Trophoblast cell (in vitro differentiated cells and primary cell): ENCODE data around the gene ZNF514.

ENCODE experiments used
- DNase-seq, 2 donors: peaks; one replicate each; pipeline ENCODE4 v3.0.0-alpha.2; 2016
- H2AFZ ChIP-seq: 2 replicates; pipeline ENCODE4 v1.6.1; 2013; ENCODE audit warnings: low read length, moderate library complexity, mild to moderate bottlenecking; ENCODE audit not compliant: insufficient read depth, poor library complexity
- H2AK5ac ChIP-seq: 2 replicates; pipeline ENCODE4 v1.6.1; 2013; ENCODE audit warnings: mild to moderate bottlenecking, low read length
- H2BK120ac ChIP-seq: 2 replicates; pipeline ENCODE4 v1.6.1; 2013; ENCODE audit warnings: low read length, mild to moderate bottlenecking, moderate library complexity; ENCODE audit not compliant: insufficient read depth, poor library complexity
- H2BK12ac ChIP-seq: 2 replicates; pipeline ENCODE4 v1.6.1; 2013; ENCODE audit warnings: mild to moderate bottlenecking, low read length, moderate library complexity
- H2BK5ac ChIP-seq: 2 replicates; pipeline ENCODE4 v1.6.1; 2013; ENCODE audit warnings: low read length, low read depth, moderate library complexity, mild to moderate bottlenecking; ENCODE audit not compliant: poor library complexity
- H3K14ac ChIP-seq: 2 replicates; pipeline ENCODE4 v1.6.1; 2013; ENCODE audit warnings: mild to moderate bottlenecking, low read length
- H3K18ac ChIP-seq: 2 replicates; pipeline ENCODE4 v1.6.1; 2013; ENCODE audit warnings: mild to moderate bottlenecking, low read length
- H3K23ac ChIP-seq: 2 replicates; pipeline ENCODE4 v1.6.1; 2013; ENCODE audit warnings: low read length
- H3K27ac ChIP-seq: 2 replicates; pipeline ENCODE4 v1.5.1; 2013; ENCODE audit warnings: low read depth, mild to moderate bottlenecking, inconsistent platforms, low read length, moderate library complexity
- H3K27me3 ChIP-seq: 2 replicates; pipeline ENCODE4 v1.6.1; 2013; ENCODE audit warnings: inconsistent platforms, mild to moderate bottlenecking, low read length, moderate library complexity; ENCODE audit not compliant: insufficient read depth
- H3K36me3 ChIP-seq, 2 experiments: 1 replicate in 1 of 2; 2 replicates in 1 of 2; pipeline ENCODE4 v1.6.1; 2013; ENCODE audit warnings: low read length in 2 of 2, mild to moderate bottlenecking in 2 of 2, moderate library complexity in 1 of 2; ENCODE audit not compliant: insufficient read depth in 2 of 2, control insufficient read depth in 1 of 2
- H3K4ac ChIP-seq: 2 replicates; pipeline ENCODE4 v1.6.1; 2013; ENCODE audit warnings: low read depth, mild to moderate bottlenecking, low read length, moderate library complexity
- H3K4me1 ChIP-seq, 2 experiments: 1 replicate in 1 of 2; 2 replicates in 1 of 2; pipeline ENCODE4 v1.6.1; 2013; ENCODE audit warnings: low read length in 2 of 2, mild to moderate bottlenecking in 2 of 2, moderate library complexity in 1 of 2; ENCODE audit not compliant: insufficient read depth in 2 of 2, control insufficient read depth in 1 of 2
- H3K4me2 ChIP-seq: 2 replicates; pipeline ENCODE4 v1.6.1; 2013; ENCODE audit warnings: inconsistent platforms, mild to moderate bottlenecking, low read length, moderate library complexity
- H3K4me3 ChIP-seq: 2 replicates; pipeline ENCODE4 v1.5.1; 2013; ENCODE audit warnings: mild to moderate bottlenecking, low read depth, low read length, inconsistent platforms
- H3K79me1 ChIP-seq: one replicate; pipeline ENCODE4 v1.6.1; 2013; ENCODE audit warnings: low read length
- H3K79me2 ChIP-seq: 2 replicates; pipeline ENCODE4 v1.6.1; 2013; ENCODE audit warnings: low read length, mild to moderate bottlenecking; ENCODE audit not compliant: control insufficient read depth, insufficient read depth, poor library complexity
- H3K9ac ChIP-seq: 2 replicates; pipeline ENCODE4 v1.6.1; 2013; ENCODE audit warnings: mild to moderate bottlenecking, low read length
- H3K9me3 ChIP-seq: 2 replicates; pipeline ENCODE4 v1.6.1; 2013; ENCODE audit warnings: low read depth, mild to moderate bottlenecking, control low read depth, inconsistent platforms, low read length; ENCODE audit not compliant: insufficient read depth
- H4K12ac ChIP-seq: 2 replicates; pipeline ENCODE4 v1.6.1; 2013; ENCODE audit warnings: low read depth, mild to moderate bottlenecking, low read length, moderate library complexity
- H4K8ac ChIP-seq: 2 replicates; pipeline ENCODE4 v1.6.1; 2013; ENCODE audit warnings: low read depth, mild to moderate bottlenecking, low read length, moderate library complexity
- H4K91ac ChIP-seq: one replicate; pipeline ENCODE4 v1.6.1; 2013; ENCODE audit warnings: low read depth, mild to moderate bottlenecking, low read length, moderate library complexity
- WGBS: extraction: QIAGEN DNeasy Blood & Tissue Kit; methylation state at CpG from one replicate; pipeline ENCODE4 v1.1.7; 2013; ENCODE audit warnings: missing lambda C conversion rate; ENCODE audit not compliant: insufficient read length, insufficient coverage; ENCODE audit errors: extremely low coverage; 5-methylcytosine and 5-hydroxymethylcytosine counted together

The ZNF514 gene

GRCh38 chr2:95171902-95172301 is 12.3 kb upstream of the ZNF514 start:
- Histone ChIP-seq H3K4ac (no peak overlapping the region), H3K36me3 (no peaks in the 10 kb centered on the region), H3K79me1 (no peaks in the 10 kb centered on the region), H3K18ac (no peak overlapping the region), H2BK5ac (no peak overlapping the region), H3K27ac (no peak overlapping the region), H3K9ac (no peak overlapping the region), H3K23ac (no peak overlapping the region), H4K8ac (no peak overlapping the region), H3K14ac (no peak overlapping the region), H2AK5ac (no peak overlapping the region), H2BK120ac (no peak overlapping the region), H3K27me3 (no peaks in the 10 kb centered on the region), H3K9me3 (peaks cover 1% of the 10 kb centered on the region), H2AFZ (no peak overlapping the region), H4K12ac (no peak overlapping the region), H3K4me2 (no peak overlapping the region), H2BK12ac (no peak overlapping the region), H4K91ac (no peak overlapping the region), H3K79me2 (no peaks in the 10 kb centered on the region), H3K4me3 (no peak overlapping the region), H3K4me1 (peaks cover 5 to 7% of the 10 kb centered on the region in 2 experiments)
- DNase-seq = no peak
- no CpG with 5 or more reads among the region's 7 CpGs for WGBS

- Histone ChIP-seq H3K27me3 (no peaks in the 10 kb centered on the region), H2BK120ac (no peak overlapping the region), H3K9me3 (no peaks in the 10 kb centered on the region), H3K4me2 (peak overlapping the region; percentile 69), H3K36me3 (no peaks in the 10 kb centered on the region), H4K12ac (peak overlapping the region; percentile 5), H2BK12ac (no peak overlapping the region), H4K91ac (no peak overlapping the region), H2AFZ (peak overlapping the region; percentile 41), H3K14ac (peak overlapping the region; percentile 7), H2BK5ac (no peak overlapping the region), H4K8ac (peak overlapping the region; percentile 87), H3K79me1 (peaks cover 9% of the 10 kb centered on the region), H3K4ac (no peak overlapping the region), H3K4me1 (peaks cover 0 to 3% of the 10 kb centered on the region in 2 experiments), H3K4me3 (peak overlapping the region; percentile 97), H2AK5ac (no peak overlapping the region), H3K18ac (peak overlapping the region; percentile 4), H3K79me2 (peaks cover 8% of the 10 kb centered on the region), H3K9ac (peak overlapping the region; percentile 93), H3K23ac (no peak overlapping the region), H3K27ac (no peak overlapping the region)
- DNase-seq = no peak
- WGBS = no CpG with 5 or more reads among the region's 16 CpGs
Observed at GRCh38 chr2:95166065-95166763, 6.6 kb upstream of the ZNF514 start.

GRCh38 chr2:95165371-95166064 is 5.9 kb upstream of the ZNF514 start, which contains the start of gene ZNF2:
ZNF2 (plus strand) TSS chr2:95165809; CDS start chr2:95176227, 10,418 bp downstream.
- peaks cover 0 to 3% of the 10 kb centered on the region in 2 experiments for H3K4me1 ChIP-seq
- H3K36me3 ChIP-seq = no peaks in the 10 kb centered on the region
- H3K14ac ChIP-seq = peak within 1 kb of the TSS; percentile 70
- peak within 1 kb of the TSS; percentile 64 for H2BK120ac ChIP-seq
- no CpG with 5 or more reads among the region's 56 CpGs for WGBS
- peak within 1 kb of the TSS; percentile 92 for H4K8ac ChIP-seq
- H4K12ac ChIP-seq = peak within 1 kb of the TSS; percentile 91
- peaks cover 8% of the 10 kb centered on the region for H3K79me2 ChIP-seq
- H3K9ac ChIP-seq = peak within 1 kb of the TSS; percentile 95
- H3K4me3 ChIP-seq = peak within 1 kb of the TSS; percentile 97
- peak within 1 kb of the TSS; percentile 68 for H4K91ac ChIP-seq
- H2BK12ac ChIP-seq = no peak within 1 kb of the TSS
- peak; percentile 99 to 100 for DNase-seq
- H3K4ac ChIP-seq = peak within 1 kb of the TSS; percentile 41
- H2AFZ ChIP-seq = peak within 1 kb of the TSS; percentile 71
- peaks cover 9% of the 10 kb centered on the region for H3K79me1 ChIP-seq
- no peaks in the 10 kb centered on the region for H3K9me3 ChIP-seq
- H3K27ac ChIP-seq = peak within 1 kb of the TSS; percentile 66
- no peaks in the 10 kb centered on the region for H3K27me3 ChIP-seq
- H3K18ac ChIP-seq = peak within 1 kb of the TSS; percentile 82
- no peak within 1 kb of the TSS for H2AK5ac ChIP-seq
- peak within 1 kb of the TSS; percentile 80 for H3K4me2 ChIP-seq
- H3K23ac ChIP-seq = no peak within 1 kb of the TSS
- H2BK5ac ChIP-seq = peak within 1 kb of the TSS; percentile 71

GRCh38 chr2:95165030-95165370 is 5.4 kb upstream of the ZNF514 start:
- Histone ChIP-seq H3K4me1 (peaks cover 0 to 3% of the 10 kb centered on the region in 2 experiments), H4K91ac (peak overlapping the region; percentile 68), H2AFZ (peak overlapping the region; percentile 71), H2BK12ac (no peak overlapping the region), H2BK120ac (peak overlapping the region; percentile 64), H3K14ac (peak overlapping the region; percentile 70), H3K18ac (peak overlapping the region; percentile 82), H3K23ac (no peak overlapping the region), H3K79me1 (peaks cover 9% of the 10 kb centered on the region), H3K9me3 (no peaks in the 10 kb centered on the region), H2AK5ac (no peak overlapping the region), H2BK5ac (peak overlapping the region; percentile 71), H4K12ac (peak overlapping the region; percentile 91), H3K4me2 (peak overlapping the region; percentile 80), H3K36me3 (no peaks in the 10 kb centered on the region), H3K9ac (peak overlapping the region; percentile 70), H3K4me3 (peak overlapping the region; percentile 91), H4K8ac (peak overlapping the region; percentile 92), H3K27ac (peak overlapping the region; percentile 66), H3K4ac (peak overlapping the region; percentile 41), H3K27me3 (no peaks in the 10 kb centered on the region), H3K79me2 (peaks cover 8% of the 10 kb centered on the region)
- no CpG with 5 or more reads among the region's 9 CpGs for WGBS
- no peak for DNase-seq
